LNCAP (cell line): ENCODE measurements around the gene RERE.

Experiments used
- TF ChIP-seq, protein P1 (sequence below): fragments of 450-650 bp; IDR thresholded peaks from 2 replicates; pipeline ENCODE4 v1.5.1; 2017; ENCODE audit warnings: mild to moderate bottlenecking

The RERE gene

DNA sequence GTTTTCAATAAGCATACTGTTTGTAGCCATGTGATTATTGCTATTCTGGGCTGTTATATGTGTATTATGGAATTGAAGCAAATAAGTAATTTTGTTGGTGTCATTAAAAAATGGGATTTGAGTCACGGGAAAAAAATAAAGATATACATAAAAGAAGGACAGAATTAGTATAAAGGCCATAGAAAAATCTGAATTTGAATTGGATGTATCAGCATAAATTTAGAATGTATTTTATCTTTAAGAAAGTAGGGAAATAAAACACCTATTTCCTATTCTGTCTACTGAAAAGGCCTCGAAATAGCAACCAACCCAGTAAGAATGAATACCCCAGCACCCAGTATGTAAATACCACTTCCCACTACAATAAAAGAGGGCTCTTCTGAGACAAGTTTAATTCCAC is 313.6 kb downstream of the RERE start:
- TF ChIP-seq, protein P1, sequence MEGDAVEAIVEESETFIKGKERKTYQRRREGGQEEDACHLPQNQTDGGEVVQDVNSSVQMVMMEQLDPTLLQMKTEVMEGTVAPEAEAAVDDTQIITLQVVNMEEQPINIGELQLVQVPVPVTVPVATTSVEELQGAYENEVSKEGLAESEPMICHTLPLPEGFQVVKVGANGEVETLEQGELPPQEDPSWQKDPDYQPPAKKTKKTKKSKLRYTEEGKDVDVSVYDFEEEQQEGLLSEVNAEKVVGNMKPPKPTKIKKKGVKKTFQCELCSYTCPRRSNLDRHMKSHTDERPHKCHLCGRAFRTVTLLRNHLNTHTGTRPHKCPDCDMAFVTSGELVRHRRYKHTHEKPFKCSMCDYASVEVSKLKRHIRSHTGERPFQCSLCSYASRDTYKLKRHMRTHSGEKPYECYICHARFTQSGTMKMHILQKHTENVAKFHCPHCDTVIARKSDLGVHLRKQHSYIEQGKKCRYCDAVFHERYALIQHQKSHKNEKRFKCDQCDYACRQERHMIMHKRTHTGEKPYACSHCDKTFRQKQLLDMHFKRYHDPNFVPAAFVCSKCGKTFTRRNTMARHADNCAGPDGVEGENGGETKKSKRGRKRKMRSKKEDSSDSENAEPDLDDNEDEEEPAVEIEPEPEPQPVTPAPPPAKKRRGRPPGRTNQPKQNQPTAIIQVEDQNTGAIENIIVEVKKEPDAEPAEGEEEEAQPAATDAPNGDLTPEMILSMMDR = no peak

DNA sequence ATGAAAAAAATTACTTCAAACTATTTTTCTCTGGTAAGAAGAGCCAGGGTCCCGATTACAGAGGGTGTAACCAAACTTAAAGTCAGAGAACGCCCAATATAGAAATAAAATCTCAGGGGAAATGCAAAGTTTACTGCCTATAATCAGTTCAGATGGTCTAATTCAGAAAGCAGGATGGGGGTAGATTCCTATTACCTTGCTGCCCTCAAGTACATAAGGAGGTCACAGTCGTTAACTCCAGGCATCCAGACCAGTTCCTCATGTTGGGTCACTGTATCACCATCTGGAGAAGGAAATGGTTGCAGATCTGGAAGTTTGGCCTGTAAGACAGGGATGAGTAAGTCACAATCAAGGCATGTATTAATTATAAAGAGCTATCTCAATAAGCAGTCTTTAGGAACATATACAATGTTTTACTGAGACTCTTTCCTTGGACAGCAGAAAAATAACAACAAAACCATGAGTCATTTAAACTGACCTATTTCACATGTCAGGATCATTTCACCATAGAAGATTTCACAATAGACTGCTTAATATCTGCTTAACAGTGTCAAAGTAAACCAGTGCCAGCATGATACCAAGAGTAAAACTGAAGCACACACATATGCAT is 320.1 kb downstream of the RERE start:
- TF ChIP-seq, protein P1 = no peak

DNA sequence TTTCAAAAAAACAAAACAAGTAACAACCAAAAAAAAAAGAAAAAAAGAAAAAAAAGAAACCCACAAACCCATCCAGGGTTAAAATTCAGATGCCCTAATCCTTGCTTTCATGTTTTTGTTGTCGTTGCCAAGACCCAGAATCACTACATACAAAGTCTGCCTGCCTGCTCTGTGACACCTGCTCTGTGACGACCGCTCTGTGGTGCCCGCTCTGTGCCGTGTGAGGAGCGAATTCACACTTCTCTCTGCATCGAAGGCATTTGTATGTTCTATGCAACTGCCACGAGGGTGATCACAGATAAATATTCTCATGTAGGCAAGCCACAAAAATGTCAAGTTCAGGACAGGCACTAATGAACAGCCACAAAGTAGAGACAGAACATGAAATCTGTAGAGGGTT is 321.0 kb downstream of the RERE start:
- TF ChIP-seq, protein P1 = no peak

DNA sequence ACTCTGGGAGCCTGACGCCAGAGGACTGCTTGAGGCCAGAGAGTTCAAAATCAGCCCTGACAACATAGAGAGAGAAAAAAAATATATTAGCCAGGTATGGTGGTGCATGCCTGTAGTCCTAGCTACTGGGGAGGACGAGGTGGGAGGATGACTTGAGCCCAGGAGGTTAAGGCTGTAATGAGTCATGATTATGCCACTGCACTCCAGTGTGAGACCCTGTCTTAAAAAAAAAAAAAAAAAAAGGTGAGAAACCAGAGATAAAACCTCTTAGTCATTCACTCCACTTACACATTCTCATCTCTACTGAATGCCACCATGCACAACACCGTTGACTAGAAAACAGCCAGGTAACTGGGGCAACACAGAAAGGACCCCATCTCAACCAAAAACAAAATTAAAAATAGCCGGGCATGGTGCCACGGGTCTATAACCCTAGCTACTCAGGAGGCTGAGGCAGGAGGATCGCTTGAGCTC is 321.5 kb downstream of the RERE start:
- TF ChIP-seq, protein P1 = no peak

DNA sequence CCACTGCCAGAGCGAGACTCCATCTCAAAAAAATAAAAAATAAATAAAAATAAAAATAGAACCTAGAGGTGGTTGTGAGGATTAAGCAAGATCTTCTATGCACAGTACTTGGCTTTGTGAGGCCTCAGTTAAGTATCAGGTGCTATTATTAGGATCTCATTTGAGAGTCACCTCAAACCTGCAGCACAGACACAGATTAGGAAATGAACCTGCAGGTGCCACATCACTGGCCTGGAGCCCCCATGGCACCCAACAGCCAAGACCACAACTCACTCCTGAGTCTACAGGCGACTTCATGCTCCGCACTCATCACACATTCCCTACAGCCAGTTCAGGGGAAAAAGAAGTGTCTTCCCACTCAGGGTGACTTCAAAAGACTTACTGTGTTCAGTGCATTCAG is 322.8 kb downstream of the RERE start:
- TF ChIP-seq, protein P1 = no peak

DNA sequence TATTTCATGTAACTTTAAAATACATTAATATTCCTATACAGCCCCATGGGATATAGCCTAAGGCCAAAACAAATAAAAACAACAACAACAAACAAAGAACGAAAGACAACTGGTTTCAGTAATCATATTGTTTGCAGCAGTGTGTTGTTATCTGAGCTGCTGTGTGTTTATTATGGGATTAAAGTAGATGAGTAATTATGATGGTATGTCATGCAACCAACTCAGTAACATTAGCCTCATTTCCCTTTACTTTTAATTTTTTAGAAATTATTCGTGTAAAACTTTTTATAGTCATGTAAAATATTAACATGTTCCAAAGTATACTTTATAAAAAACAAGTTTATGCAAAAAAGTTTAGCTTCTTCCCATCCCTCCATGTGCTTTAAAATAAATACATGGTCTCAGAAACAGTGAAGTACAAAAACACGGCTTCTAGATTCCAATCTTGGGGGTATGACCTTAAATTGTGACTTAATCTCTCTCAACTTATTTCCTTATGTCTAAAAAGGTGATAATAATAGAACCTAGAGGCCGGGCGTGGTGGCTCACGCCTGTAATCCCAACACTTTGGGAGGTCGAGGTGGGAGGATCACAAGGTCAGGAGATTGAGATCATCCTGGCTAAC is 323.4 kb downstream of the RERE start:
- TF ChIP-seq, protein P1 = no peak

DNA sequence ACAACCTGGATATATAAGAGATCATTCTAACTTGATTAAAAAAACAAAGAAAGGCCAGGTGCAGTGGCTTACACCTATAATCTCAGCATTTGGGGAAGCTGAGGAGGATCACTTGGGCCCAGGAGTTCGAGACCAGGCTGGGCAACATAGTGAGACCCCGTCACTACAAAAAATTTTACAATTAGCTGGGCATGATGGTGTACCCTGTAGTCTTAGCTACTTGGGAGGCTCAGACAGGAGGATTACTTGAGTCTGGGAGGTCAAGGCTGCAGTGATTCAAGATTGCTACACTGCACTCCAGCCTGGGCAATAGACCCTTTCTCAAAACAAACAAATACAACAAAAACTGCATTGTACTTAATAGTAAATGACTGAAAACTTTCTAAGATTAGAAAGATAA is 330.2 kb downstream of the RERE start:
- TF ChIP-seq, protein P1 = no peak

DNA sequence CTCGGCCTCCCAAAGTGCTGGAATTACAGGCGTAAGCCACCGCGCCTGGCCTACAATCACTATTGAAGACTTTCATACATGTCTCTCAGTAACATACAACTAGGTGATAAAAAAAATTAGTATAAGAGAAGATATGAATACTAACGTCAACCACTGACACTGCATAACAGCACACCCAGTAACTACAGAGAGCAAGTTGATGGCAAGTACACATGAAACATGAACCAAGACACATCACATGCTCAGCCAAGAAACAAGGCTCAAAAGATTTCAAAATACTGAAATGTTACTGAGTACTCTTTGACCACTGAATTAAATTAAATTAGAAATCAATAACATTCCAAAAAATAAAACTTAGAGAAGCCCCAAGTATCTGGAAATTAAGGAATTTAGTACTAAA is 331.4 kb downstream of the RERE start:
- TF ChIP-seq, protein P1 = no peak
